AG08396 (cell line): ENCODE results near the gene COL4A1.

Experiments
- DNase-seq: peaks from one replicate; pipeline ENCODE4 v3.0.0; 2012; ENCODE audit warnings: low spot score, mixed read lengths

COL4A1 gene

GRCh38 chr13:110293037-110293436, 13.9 kb downstream of the COL4A1 start:
- DNase-seq = no peak

- DNase-seq = no peak
Measured at GRCh38 chr13:110291286-110291685, 15.7 kb downstream of the COL4A1 start.

- no peak for DNase-seq
Measured at GRCh38 chr13:110290826-110291225, 16.1 kb downstream of the COL4A1 start.

- no peak for DNase-seq
Measured at GRCh38 chr13:110290153-110290552, 16.8 kb downstream of the COL4A1 start.

- no peak for DNase-seq
Measured at GRCh38 chr13:110289661-110290060, 17.3 kb downstream of the COL4A1 start.

- no peak for DNase-seq
Measured at GRCh38 chr13:110289174-110289573, 17.8 kb downstream of the COL4A1 start.

DNA sequence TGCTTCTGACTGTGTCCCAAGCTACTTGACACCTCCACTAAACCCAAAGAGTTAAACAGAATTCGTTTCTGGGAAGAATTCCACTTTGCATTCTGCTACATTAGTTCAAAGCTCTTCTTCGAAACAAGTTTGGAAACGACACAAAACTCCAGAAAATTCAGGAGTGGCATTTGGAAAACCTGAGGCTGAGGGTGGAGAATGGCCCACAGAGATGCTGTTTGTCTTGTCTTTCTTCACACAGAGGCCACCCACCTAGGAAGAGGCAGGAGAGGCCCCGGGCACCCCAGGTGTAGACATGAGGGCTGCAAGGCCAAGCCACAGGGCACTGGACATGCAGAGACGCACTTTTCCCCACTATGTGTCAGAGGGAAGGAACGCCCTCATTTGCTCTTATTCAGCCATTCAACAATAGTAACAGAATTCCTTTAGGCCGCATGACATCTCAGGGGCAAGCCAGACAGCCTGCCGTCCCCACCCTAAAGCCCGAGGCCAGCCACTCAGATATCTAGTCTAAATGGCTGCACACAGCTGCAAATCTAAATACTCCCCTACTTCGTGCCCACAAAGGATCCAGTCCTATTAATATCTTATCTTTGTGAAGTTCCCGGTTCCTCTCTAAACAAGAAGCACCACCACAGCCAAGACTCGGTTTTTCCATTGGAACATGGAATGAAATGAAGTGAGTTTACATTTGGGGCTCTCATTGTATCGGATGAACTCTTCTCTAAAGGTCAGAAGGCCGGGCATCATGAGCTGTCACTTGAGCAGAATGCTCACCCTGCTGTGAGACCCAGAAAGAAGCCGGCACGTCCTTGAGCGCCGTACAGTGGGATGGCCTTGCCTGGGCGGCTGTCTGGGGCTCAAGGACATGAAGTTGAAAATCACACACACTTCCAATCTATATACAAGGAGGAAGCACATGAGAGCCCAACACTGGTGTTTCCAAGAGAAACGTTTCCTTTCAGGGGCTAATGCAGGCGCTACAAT, 19.8 kb downstream of the COL4A1 start:
- DNase-seq = no peak

- DNase-seq = no peak
Measured at GRCh38 chr13:110285991-110286832, 20.7 kb downstream of the COL4A1 start.

- DNase-seq = no peak
Measured at GRCh38 chr13:110284779-110285484, 22.0 kb downstream of the COL4A1 start.

DNA sequence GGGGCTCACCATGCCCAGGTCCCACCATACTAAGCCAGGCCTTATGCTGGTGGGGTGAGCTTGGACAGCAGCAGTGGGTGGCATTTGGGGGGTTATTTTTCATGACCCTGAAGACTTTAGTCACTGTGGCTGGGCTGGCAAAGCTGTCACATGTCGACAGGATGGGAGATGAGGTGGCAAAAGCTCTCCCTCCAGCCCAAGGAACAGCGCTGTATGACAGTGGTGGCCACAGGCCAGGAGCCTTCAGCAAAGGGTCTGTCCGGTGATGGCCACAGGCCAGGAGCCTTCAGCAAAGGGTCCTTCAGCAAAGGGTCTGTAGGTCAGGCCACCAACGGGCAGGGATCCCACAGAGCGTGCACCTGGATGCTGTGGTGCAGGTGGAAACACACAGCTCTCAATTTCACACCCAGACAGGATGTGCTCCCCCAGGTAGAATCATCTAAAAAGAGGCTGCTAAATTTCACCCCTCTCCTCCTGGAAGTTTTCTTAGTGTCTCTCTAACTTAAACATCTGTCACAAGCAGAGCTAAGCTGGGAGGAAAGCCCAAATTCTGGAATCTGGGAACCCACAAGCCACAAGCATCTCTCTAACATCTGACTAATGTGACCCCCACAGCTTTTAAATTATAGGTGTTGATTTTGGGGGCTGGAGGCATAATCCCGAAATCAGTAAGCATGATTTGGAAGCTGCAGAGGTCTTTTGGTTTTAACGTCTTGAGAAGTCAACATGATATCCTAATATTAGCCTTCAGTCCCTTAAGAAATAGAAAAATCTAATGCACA, 23.0 kb downstream of the COL4A1 start:
- no peak for DNase-seq

- no peak for DNase-seq
Measured at GRCh38 chr13:110282316-110282841, 24.6 kb downstream of the COL4A1 start.

- no peak for DNase-seq
Measured at GRCh38 chr13:110281736-110282135, 25.2 kb downstream of the COL4A1 start.

DNA sequence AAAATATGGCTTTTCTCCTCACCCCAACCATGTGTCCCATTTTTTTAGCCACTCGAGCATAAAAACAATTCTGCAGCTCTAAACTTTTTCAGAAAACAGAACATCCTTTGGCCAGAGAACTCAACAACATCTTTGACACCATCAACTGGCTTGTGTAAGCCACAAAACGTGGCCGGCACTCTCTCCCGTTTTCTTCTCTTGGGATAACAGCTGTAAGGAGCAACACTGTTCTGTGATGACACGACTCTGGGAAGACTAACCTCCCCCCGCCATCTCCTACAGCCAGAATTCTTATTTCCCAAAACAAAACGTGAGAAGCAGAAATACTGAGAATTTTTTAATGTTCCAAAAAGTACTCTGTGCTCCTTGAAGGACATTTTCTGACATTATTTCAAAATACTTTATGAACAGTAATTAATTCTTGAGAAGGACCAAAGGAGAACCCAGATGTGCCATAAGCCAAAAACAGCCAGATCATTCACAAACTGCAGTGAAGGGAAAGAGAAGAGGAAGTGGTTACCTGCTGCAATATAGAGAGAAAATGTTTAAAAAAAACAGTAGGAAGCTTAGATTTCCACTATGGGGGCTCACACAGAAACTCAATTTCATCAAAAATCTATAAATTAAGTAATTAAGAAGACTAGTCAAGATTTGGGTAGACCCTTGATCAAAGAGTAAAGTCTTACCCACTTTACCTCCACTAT, 25.8 kb downstream of the COL4A1 start:
- DNase-seq = no peak

GRCh38 chr13:110280231-110280813, 26.6 kb downstream of the COL4A1 start:
- no peak for DNase-seq

- DNase-seq = no peak
Measured at GRCh38 chr13:110279684-110280083, 27.3 kb downstream of the COL4A1 start.

DNA sequence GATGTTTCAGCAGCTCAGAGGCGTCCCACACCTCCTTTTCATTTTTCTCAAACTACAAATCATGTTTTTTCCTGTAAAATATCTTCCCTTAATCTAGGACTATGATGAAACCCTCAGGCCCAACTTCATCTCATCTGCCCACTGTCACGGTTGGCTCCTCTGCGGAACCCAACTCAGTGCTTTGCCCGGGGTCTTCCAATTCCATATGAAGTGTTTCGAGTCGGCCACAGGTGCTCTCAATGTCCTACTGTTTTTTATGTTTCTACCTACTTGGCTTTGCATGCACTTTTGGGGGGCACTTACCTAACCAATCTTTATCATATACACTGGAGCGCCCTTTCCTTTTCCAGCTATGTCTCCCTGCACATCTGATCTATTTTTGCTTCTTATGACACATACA, 28.1 kb downstream of the COL4A1 start:
- no peak for DNase-seq

- DNase-seq = no peak
Measured at GRCh38 chr13:110277357-110277975, 29.5 kb downstream of the COL4A1 start.

DNA sequence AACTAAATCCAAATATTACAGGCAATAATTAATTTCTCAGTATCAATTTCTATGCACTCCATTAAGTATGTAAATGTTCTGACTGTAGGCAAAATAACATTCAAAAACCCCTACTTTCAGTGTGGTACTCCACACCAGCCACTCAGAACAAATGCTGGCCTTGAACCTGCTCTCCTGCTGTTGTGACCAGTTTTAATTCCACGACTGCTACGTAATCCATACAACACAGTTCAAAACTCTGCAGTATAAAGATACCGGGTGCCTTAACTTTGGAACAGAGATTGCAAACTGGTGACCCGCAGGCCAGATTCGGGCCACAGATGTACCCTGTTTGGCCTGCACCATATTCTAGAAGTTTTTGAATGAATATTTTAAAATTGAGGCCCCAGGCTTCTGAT, 30.4 kb downstream of the COL4A1 start:
- no peak for DNase-seq

DNA sequence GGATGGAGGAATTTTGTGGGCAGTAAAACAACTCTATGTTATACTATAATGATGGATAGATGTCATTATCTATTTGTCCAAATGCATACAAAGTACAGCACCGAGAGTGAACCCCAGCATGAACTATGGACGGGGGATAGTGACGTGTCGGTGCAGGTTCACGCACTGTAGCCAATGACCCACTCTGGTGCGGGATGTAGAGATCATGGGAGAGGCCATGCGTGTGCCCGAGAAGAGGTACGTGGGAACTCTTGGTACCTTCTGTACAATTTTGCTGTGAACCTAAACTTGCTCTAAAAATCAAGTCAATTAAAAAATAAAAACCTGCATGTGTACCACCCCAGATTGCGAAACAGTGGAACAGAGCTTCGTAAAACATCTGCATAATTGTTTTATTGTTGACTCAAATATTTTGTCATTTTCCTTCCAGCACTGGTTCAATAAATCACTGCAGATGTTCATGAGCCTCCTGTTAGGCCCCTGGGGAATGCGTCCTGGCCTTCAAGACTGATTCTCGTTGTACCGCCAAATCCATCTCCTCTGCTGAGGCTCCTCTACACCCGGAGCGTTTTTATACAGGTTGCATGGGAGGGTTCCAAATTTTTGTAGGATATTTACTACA, 30.9 kb downstream of the COL4A1 start:
- no peak for DNase-seq
